HG03108 (cell line): ENCODE measurements around the gene MKLN1.
A peak's percentile ranks its signal among the peaks of the same experiment; 100 is the strongest.
"Not testable (repeated sequence)": the region's sequence is repeated elsewhere in the genome, so short reads cannot be mapped to it uniquely, and the experiment has no call there.

ENCODE experiments used
- ATAC-seq: cut with Tn5 transposase; IDR thresholded peaks from one replicate; pipeline ENCODE4 v1.9.1; 2021; ENCODE audit warnings: moderate library complexity; ENCODE audit not compliant: unreplicated experiment

Gene MKLN1

DNA sequence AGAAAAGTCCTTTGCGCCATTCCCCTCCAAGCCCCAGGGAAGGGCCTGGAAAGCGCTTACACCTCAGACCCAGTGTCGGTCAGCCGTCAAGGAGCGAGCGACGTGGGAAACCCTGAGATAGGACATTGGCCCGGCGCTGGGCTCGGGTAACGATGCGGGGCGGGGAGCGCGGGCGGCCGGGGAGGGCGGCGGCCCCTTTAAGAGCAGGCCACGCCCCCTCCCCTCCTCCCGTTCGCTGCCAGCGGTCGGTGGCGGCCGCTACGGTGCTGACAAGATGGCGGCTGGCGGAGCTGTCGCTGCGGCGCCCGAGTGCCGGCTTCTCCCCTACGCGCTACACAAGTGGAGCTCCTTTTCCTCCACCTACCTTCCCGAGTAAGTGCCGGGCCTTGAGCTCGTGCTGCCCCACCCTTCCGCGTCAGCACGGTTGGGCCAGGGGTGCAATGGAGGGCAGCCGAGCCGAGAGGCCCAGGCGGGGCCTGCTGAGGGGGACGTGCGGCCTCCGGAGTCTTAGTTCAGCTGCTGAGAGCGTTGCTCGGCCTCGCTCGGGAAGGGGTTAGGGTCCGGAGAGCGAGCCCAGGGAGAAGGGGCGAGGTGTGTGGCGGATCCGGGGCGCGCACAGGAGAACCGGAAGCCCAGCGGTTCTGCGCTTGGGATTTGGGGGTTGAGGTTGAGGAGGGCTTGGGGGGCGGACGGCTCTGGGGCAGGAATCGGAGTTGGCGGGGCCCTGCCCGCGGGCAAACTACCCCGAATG, at the start of gene MKLN1:
TSS of gene MKLN1 (plus strand) at position 251 of the 751 bp plus-strand sequence. CDS start at position 275, 24 bp downstream.
- peak; percentile 85 for ATAC-seq

- ATAC-seq, result no peak
Measured at GRCh38 chr7:131279044-131279443, 48.6 kb upstream of the MKLN1 start.

DNA sequence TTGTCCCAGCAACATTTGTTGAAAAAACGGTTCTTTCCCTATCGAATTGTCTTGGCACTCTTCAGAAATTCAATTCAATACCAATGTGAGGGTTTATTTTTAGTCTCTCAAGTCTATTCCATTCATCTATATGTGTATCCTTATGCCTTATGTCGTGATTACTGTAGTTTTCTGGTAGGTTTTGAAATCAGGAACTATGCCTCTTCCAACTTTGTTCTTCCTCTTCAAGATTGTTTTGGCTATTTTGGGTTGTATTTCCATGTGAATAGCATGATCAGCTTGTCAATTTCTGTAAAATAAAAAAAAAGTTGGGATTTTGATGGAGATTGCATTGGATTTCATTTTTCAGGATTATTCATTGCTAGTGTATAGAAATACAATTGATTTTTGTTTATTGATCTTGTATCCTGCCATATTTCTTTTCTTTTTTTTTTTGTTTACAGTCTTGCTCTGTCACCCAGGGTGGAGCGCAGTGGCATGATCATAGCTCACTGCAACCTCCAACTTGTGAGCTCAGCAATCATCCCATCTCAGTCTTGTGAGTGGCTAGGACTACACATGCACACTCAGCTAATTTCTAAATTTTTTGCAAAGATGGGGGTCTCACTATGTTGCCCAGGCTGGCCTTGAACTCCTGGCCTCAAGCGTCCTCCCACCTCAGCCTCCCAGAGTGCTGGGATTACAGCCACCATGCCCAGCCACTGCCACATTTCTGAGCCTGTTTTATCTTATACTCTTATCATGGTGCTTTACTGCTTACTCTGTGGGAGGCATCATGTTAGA, 46.2 kb upstream of the MKLN1 start:
- no peak for ATAC-seq

DNA sequence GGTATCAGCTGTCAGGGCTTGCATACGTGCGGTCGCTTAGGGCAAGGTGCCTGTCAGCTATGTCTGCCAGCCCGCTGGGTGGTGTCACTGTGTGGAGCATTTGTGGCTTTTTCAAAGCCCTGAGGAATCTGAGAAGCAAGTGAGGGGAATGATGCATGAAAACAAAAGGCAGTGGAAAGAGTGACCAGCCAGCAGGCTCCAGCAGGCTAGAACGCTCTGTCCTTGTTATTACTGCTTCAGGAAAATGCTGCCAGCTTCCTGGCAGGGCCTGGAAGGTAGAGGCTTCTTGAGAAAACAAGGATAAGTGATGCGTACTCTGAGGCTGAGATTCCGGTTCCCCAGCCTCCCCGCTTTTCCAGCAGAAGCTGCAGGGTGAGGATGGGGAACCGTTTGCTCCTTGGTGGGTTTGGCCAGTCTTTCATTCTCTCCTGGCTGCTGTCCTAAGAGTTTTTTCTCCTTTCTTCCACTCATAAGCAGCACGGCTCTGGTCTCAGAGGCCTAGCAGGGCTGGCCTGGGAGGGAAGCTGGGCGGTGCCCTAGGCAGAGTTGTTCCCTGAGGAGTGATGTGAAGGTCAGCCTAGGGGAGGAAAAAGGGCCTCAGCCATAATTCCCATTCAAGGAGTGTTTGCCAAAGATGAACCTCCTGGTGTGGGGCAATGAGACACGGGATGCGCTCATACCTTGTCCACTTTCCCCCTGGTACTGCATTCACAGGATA, 42.8 kb upstream of the MKLN1 start:
- ATAC-seq, result no peak

DNA sequence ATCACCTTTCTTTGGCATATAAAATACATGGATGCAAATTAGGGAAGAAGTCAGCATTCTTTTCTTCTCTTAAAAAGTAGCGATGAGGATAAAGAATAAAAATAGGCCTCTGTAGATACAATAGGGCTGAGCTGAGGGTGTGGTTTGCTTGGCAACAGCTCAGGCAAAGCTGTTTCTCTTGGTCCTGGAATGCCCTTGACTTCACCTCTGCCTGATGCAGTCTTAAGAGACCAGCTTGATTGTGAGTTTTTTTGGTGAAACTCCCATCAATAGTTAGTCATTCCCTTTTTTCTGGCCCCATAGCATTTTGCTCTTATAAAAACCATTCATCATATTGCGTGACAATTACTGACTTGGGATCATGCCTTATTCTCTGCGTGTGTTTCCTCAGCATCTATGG, 42.1 kb upstream of the MKLN1 start:
- no peak for ATAC-seq

DNA sequence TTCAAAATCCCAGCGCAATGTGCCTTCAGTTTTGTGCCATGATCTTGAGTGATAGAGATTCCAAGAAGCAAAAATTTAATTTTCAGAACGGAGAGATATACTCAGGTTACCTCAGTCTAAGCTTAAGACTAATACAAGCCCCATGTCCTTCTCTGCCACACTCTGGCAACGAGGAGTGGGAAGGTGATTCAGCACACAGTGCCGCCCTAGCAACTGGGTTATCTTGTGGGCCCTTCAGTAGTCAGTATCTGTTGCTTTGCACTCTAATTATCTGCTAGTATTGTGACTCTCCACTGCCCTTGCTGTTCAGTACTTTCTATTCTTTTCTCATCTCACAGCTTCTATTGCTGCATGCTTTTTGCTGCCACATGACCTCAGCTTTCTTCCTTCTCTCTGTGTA, 39.2 kb upstream of the MKLN1 start:
- ATAC-seq, result no peak

GRCh38 chr7:131289051-131289450, 38.6 kb upstream of the MKLN1 start:
- ATAC-seq, result no peak

DNA sequence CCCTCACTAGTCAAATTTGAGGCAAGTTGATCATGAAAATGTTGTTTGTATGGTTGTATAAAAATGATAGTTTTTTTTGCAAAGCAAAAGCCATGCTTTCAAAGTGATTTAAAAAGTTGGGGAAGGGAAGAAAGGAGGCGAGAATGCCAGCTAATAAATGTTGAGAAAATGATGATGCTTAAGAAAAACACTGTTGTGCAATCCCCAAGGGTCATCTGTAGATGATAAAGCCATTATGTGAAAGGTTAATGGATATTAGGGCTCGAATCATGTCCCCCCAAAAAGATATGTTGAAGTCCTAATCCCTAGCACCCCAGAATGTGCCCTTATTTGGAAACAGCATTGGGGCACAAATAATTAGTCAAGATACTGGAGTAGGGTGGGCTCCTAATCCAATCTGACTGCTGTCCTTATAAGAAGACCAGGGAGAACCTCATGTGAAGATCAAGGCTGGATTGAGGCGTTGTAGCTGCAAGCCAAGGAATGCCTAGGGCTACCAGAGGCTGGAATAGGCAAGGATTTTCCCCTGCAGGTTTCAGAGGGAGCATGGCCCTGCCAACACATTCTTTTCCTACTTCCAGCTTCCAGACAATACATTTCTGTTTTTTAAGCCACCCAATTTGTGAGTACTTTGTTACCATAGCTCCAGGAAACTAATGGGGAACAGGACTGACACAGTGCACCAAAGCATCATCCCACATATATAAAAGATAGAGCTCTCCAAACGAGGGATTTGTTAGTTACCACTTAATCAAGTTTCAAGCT, 35.4 kb upstream of the MKLN1 start:
- no peak for ATAC-seq

- no peak for ATAC-seq
Measured at GRCh38 chr7:131293018-131293417, 34.7 kb upstream of the MKLN1 start.

DNA sequence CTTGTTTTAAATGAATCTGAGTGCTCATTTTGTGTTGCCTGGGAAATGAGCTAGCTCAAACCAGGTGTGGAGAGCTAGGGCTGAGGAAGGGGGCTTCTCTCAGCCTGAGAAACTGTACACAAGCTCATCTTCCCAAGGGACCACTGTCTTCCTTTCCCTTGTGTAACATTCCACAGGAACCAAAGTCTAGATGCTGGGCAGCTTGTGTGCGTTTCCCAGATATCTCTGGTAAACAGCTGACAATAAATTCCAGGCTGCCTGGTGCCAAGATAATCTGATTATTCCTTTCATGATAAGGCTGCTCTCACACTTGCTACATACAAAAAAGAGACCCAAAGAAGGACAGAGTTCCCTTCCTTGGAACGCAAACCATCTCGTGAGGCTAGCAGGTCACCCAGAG, 33.1 kb upstream of the MKLN1 start:
- no peak for ATAC-seq

GRCh38 chr7:131298608-131298992, 29.1 kb upstream of the MKLN1 start:
- ATAC-seq, result no peak

- ATAC-seq, result no peak
Measured at GRCh38 chr7:131299074-131299473, 28.6 kb upstream of the MKLN1 start.

DNA sequence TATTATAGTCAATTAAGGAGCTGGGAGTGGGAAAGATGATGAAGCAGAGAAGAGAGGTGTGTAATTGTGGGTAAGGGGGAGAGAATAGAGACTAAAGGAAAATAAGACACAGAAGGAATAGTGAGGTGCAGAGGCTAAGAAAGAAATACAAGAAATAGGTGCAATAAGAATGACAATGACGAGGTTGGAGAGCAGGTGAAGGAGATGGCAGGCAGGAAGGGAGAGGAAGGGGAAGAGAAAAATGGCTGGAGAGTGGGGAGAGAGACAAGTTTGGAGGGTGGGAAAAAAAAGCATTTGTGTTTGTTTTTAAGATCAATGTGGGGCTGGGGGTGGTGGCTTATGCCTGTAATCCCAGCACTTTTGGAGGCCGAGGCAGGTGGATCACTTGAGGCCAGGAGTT, 27.6 kb upstream of the MKLN1 start:
- ATAC-seq, result no peak

DNA sequence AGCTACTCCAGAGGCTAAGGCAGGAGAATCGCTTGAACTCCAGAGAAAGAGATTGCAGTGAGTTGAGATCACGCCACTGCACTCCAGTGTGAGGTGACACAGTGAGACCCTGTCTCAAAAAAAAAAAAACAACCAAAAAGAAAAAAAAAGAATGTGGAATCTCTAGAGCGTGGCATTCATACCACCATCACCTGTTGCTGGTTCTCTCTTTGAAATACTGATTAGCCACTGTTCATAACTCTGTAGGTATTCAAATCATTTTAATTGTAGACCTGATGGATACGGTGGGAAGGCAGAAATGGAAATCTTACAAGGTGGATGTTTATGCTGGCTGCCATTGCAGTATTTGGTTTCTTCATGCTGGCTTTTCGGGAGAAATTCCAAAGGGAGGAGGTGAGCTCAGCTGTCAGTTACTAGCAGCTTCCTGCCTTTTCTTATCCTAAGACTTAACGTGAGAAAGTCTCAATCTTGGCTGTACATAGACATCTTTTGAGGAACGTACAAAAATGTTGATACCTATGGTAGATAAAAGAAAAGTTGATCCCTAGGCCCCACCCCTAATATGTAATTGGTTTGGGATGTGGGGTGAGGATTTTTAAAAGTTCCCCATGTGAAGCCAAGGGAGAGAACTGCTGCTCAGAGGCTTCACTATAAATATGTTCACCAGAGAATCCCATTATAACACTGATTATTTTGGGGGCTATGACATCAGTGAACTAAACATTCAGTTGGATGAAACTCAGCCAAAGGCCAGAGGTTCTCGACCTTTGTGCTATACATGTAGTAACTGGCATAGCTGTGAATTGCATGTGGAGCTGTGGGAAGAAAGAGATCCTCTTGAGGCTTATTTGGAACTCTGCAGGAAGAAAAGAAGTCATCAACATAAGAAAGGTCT, 26.9 kb upstream of the MKLN1 start:
- no peak for ATAC-seq

- no peak for ATAC-seq
Measured at GRCh38 chr7:131302446-131302845, 25.2 kb upstream of the MKLN1 start.

- no peak for ATAC-seq
Measured at GRCh38 chr7:131302876-131303707, 24.6 kb upstream of the MKLN1 start.

- ATAC-seq, result no peak
Measured at GRCh38 chr7:131305152-131305551, 22.5 kb upstream of the MKLN1 start.

DNA sequence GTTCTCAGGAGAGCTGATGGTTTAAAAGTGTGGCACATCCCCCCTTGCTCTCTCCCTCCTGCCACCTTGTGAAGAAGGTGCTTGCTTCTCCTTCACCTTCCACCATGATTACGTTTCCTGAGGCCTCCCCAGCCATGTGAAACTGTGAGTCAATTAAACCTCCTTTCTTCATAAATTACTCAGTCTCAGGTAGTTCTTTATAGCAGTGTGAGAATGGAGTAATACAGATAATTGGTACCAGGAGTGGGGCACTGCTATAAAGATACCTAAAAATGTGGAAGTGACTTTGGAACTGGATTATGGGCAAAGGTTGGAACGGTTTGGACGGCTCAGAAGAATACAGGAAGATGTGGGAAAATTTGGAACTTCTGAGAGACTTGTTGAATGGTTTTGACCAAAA, 21.6 kb upstream of the MKLN1 start:
- ATAC-seq, result not testable (repeated sequence)

DNA sequence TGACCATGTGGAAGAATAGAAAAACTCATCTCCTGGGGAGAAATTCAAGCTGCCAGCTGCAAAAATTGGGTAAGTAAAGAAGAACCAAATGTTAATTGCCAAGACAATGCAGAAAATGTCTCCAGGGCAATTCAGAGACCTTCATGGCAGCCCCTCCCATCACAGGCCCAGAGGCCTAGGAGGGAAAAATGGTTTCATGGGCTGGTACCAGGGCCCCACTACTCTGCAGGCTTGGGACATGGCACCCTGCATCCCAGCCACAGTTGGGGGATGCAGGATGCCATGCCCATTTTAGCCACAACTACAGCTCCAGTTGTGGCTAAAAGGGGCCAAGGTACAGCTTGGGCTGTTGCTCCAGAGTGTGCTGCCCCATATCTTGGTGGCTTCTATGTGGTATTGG, 20.9 kb upstream of the MKLN1 start:
- no peak for ATAC-seq
